Gastroesophageal sphincter (tissue), 3 donors: ENCODE measurements around the gene PCSK5.

Source experiments
- CTCF ChIP-seq, 4 experiments: fragments of 200-600 bp in 2 of 4; fragments of 450-650 bp in 2 of 4; sonication (generic) in 1 of 4; IDR thresholded peaks; one replicate each; pipeline ENCODE4 v1.5.1; 2017 to 2019; ENCODE audit warnings: antibody characterized with exemption in 4 of 4, mild to moderate bottlenecking in 2 of 4, moderate library complexity in 2 of 4
- POLR2AphosphoS5 ChIP-seq: sonication (generic); formaldehyde crosslinking; IDR thresholded peaks from one replicate; pipeline ENCODE4 v1.6.1; 2017; ENCODE audit warnings: antibody characterized with exemption

GRCh38 chr9:76289042-76289441 is 398.6 kb downstream of the PCSK5 start:
- TF ChIP-seq CTCF (IDR thresholded peaks at IDR 0.05) (no peak), POLR2AphosphoS5 (no peak)
